IPS-NIHi7 (cell line): ENCODE data around the gene GAS7.

ENCODE experiments used
- DNase-seq: peaks from one replicate; pipeline ENCODE4 v3.0.0; 2012; ENCODE audit warnings: mixed read lengths; ENCODE audit errors: extremely low spot score

The GAS7 gene

DNA sequence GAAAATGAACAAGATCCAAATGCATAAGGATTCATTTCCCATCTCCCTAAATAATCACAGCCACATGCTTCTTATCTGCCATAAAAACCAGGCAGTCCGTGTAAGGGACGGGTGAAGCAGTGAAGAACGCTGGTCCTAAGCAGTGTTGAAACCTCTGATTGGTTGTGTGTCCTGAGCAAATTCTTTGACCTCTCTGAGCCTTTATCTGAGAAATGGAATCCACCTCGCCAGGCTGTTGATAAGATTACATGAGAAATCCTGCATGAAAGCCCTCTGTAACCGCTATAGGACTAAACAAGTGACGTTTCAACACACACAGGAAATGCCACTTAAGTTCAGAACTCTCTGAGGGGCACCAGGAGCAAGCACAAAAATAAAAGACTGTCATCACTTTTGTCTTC is 26.8 kb downstream of the GAS7 start:
- no peak for DNase-seq

DNA sequence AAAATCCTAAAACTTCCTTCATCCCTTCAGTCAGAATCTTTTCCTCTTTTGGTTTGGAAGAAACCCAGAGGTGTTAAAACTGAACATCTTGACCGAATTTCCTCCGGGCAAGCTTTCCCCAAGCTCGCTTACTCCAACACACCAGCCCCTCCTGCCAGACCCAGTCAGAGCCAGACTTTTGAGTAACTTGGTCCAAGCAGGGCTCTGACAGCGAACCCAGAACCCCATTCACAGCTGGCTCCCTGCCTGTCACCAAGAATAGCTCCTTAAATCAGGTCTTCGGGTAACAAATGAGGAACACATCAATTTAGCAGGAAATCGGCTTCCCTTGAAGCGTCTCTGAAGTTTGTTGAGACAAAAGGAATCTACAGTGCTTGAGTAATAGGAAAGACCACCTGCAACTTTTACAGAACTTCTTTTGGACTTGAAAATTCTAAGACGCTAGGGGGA is 27.3 kb downstream of the GAS7 start:
- no peak for DNase-seq

DNA sequence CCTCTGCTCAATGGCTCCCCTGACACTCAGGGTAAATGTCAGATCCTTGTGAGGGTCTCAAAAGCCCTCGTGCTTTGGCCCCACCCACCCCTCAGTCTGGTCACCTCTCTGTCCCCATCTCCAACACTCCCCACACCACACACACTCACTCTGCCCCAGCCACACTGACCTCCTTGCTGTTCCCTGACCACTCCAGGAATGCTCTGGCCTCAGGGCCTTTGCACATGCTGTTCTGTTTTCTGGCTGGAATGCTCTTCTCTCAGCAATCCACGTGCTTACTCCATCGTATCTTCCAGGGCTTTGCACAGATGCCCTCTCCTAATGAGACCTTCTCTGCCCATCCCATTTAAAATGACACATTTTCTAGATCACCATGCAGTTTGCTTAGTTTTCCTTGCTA is 28.2 kb downstream of the GAS7 start:
- DNase-seq, result no peak

DNA sequence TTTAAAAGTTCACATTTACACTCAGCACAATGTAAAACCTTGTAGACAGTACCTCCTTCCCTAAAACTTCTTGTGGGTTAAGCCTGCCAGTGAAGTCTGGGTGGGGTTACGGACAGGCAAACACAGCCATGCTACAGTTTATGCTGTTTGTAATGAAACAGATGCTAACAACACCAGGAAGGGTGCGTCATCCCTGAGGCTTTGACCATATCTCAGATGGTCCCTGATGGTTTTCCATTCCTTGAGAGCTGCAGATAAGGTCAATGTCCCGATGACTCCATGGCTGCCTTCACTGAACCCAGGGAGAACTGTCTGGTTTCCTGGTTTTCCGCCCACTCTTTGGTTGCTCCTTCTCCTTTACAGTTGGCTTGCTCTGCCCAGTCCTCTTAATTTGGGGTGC is 29.1 kb downstream of the GAS7 start:
- DNase-seq, result no peak

DNA sequence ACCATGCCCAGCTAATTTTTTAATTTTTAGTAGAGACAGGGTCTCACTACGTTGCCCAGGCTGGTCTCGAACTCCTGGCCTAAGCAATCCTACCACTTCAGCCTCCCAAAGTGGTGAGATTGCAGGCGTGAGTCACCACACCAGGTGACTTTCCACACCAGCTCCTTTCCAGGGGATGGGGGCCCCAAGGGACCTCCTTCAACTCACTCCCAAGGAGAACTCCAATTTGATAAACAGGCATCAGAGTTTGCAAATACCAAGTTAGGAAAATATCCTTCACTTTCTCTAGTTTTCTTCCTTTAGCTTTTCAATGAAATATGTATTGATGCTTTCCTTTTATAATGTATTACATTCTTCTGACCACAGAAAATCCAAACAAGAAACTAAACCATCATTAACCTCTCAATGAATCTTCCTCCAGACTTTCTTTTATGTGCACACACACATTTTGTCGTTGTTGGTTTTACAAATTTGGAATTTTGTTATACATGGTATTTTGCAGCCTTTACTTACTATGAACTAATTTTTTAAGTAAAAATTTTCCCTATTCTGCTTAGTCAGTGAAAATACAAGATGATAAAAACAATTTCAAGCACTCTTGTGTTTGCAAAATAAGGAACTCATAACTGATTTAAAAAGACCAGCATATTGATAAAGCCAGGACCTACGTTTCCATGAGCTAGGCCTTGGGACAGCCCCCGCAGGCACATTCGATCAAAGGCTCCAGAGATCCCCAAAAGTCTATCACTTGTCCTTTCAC is 32.0 kb downstream of the GAS7 start:
- no peak for DNase-seq

DNA sequence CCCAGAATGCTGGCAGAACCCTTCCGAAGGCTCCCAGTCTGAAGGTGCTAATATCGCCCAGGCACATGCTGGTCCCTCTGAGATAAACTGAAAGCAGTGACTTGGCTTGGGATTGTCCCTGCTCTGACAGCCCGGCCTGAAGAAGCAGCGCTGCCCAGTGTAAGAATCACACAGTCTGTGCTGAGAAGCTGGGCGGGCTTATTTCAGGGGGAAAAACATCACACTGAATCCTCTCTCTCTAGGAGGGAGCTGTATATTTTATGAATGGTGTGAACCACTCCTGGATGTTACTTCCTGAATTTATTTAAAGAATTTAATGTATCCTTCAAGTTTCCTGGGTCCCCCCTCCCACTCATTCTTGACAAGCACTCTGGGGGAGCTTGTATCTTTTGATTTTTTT is 36.3 kb downstream of the GAS7 start:
- DNase-seq, result no peak

DNA sequence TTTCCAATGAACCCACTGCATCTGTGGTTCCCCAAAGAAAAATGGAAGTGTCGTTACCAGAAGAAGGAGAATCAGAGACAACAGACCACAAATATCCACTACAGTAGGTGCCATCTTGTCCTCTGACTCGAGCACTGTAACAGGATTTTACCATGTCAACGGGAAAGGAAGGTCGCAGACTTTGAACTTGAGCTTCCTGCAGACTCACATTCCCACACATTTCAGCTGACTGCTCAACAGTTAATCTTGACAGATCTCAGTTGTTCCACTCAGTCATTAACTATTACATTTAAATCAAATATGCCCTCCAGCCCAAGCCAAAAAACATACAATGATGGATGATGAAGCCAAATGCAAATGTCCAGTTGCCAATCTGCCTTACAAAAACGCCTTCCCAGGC is 37.0 kb downstream of the GAS7 start:
- DNase-seq, result no peak

DNA sequence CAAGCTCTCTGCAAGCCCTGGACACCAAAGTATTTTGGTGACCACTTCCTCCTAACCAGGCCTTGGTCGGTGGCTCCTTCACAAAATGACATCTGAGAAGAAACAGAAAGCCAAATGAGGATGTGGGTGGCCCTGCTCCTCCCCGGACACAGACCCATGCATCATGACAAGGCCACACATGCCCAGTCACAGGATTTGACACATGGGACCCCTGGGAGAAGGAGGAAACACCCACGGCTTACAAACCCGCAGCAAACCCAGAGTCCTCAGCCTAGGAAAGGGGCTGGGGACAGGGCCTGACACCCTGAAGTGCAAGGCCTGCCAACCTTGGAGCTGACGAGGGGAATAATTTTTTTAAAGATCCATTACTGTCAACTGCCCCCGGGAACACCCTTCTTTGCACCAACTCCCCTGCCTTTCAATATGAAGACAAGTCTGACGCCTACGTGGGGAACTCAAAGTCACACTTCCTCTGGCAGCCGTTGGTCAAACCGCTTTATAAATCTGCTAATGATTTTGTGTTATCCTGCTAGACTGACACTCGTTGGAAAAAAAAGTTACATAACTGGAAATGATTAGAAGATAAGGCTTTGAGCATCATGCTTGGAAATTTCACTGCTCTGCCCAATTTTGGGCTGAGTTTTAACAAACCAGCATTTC is 41.3 kb downstream of the GAS7 start:
- no peak for DNase-seq

DNA sequence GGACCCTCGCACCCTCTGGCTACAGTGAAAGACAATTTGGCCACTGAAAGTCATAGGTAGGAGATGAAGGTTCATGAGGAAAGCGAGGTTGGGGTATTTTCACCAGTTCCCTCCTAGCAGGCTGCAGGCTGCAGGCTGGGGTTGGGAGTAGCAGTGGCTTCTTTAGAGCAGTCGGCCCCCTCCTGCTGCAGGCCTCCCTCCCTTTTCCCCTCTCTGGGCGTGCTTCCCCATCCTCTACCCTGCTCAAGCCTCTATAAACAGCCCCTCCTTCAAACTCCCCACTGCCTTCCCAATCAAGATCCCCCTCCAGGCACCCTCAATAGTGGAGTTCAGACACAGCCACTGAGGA is 41.8 kb downstream of the GAS7 start:
- no peak for DNase-seq

DNA sequence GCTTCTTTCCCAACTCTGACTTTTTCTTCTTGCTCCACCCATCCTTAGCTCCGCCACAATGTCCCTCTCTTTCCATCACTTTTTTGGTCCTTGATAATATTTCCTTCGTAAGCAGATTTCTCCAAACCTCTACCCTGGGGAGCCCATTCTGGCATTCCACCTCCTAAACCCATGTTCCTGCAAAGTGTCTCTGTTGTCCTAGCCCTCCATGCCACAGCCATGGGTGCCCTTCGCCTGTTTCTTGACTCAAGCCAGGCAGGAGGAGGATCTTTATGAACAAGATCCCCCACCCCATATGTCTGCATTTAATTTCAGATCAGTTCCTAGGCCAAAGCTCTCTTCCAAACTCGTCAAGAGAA is 42.4 kb downstream of the GAS7 start:
- DNase-seq, result no peak

DNA sequence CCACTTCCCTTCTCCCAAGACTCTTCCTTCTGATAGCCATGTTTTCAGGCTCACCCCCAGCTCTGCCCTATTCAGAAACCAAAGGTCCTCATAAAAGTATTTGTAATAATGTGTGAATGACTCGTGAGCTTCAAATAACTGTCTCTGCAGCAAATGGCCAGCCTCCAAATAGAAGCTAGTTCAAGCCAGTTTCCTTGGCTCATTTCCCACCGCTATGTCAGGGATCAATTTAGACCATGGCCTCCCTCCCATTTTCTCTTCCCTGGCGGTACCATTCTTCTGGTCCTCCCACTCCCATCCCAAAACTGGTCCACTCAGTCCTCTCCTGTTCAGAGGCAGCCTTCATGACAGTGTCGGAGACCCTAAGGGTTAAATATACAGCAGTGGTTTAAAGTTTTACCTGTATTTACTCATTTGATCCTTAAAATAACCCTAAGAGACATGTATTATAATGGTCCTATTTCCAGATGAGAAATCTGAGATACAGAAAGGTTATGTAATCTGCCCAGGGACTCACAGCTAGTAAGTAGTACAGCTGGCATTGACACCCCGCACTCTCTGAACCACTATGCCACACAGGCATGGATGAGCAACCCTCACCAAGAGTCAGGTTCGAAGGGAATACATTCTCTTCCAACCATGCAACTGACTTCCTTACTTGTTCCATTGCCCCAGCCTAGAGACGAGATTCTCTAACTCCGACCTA is 42.9 kb downstream of the GAS7 start:
- DNase-seq, result no peak

DNA sequence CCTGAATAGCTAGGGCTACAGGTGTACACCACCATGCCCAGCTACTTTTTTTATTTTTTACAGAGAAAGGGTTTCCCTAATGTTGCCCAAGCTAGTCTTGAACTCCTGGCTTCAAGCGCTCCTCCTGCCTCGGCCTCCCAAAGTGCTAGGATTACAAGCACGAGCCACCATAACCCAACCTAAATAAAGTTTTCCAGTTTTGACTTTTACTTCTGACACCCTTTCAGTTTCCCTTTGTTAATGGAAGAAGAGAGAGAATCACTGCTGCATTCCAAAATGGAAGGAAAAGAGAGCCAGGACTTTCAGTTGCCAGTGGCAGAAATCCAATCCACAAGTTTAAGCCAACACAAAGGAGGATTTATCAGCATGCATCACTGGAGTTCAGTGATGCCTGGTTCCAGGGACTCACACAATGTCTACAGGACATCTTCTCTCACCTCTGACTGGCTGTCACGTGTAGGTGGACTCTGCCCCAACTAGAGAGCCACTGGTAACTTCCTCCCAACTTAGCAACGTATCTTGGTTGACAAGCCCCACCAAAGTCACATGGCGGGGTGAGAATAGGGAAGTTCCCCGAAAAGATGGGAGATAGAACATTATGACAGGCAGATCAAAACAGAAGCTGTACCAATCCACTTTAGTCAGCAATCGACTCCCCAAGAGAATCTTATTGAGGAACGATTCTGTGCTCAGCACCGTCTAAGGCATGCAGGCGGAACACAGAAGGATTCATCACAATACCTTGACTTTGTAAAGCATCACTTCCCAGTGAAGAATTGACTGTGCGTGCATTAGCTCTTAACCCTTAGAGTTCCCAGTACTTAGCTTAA is 46.5 kb downstream of the GAS7 start:
- no peak for DNase-seq

DNA sequence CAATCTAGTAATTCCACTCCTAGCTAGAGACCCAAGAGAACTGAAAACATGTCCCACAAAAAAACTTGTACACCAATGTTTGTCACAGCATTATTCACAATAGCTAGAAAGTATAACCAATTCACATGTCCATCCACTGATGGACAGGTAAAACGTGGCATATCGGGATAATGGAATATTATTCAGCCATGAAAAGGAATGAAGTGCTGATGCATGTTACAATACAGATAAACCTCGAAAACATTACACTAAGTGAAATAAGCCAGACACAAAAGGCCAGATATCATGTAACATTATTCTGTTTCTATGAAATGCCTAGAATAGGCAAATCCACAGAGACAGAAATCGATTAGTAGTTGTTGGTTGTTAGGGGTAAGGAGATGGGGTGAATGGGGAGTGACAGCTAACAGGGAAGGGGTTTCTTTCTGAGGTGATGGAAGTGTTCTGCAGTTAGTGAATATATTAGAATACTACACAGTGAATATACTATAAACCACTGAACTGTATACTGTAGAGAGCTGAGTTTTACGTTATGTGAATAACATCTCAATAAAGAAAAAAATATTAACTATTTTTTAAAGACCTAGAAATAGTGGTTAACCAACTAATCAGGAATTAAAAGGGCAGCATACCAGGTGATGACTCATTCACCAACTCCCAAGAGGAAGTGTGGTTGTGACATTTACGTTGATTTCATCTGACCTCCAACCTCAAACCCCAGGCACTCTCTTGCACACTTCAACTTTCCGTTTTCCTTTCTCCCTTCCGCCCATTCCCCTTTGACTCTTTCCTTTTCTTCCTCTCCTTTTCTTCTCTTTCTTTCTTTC is 48.6 kb downstream of the GAS7 start:
- no peak for DNase-seq

DNA sequence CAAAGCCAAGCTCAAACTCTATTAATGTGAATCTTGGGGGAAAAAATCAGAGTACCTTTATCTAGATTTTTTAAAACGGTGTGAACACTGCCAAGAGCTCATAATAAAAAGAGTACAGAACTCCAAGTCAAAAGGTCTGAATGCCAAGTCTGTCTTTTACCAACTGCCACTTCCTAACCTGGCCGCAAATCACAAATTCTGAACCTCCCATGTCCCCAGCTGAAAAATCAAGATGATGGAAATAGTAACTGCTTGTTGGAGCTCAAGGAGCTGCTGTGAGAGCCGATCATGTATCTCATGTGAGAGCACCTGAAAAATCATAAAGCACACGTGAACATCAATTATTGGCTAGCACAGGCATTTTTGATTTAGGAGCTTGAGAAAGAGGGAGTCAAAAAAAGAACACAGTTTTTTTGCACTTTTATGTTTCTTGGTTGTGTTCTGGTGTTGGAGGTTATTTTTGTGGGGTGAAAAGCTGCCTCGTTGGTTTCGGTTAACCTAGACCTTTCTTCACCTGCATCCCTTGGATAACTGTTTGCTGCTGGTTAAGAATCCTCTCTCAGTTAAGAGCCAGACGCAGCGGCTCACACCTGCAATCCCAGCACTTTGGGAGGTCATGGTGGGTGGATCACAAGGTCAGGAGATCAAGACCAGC is 50.5 kb downstream of the GAS7 start:
- no peak for DNase-seq

DNA sequence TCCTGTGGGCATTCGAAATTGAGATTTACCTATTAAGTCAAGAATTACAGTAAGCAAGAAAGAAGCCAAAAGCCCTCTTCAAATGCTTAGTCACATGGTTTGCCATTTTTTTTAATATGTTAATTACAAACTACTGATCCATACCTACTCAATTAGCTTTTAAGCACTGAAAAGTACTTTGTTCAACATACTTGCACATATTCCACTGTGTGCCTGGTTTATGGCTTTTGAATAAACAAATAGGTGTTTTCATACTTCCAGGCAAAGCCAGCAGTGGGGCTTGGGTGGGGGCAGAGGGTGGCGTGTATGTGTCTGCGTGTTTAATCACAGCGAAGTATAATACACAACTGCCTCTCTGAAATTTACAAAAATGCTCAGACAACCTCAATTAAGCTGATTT is 51.4 kb downstream of the GAS7 start:
- DNase-seq, result no peak

DNA sequence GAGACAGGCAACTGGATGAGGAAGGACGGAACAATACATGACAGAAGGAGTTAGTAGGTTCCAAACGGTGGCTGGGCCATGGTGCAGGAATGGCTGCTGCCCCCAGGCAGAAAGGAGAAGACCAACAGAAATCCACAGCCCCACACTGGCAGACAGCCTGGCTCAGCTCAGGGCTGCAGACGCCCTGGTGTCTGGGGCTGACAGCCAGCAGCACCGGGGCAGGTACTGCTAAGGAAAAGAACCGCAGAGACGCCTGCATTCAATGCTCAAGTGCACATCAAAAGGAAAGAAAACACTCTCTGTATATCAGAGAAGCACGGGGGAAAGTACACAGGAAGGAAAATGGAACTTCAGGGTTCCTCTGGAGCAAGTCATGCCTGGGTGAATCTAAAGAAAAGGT is 53.4 kb downstream of the GAS7 start:
- DNase-seq, result no peak

DNA sequence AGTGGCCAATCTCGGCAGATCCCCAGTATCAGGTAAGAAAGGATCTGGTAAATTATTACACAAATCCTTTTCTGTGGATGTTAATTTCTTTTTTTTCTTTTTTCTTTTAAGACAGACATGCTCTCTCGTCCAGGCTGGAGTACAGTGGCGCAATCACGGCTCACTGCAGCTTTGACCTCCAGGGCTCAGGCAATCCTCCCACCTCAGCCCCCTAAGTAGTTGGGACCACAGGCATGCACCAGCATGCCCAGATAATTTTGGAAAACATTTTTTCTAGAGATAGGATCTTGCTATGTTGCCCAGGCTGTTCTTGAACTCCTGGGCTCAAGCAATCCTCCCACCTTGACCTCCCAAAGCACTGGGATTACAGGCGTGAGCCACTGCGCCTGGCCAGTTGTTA is 54.0 kb downstream of the GAS7 start:
- DNase-seq, result no peak

DNA sequence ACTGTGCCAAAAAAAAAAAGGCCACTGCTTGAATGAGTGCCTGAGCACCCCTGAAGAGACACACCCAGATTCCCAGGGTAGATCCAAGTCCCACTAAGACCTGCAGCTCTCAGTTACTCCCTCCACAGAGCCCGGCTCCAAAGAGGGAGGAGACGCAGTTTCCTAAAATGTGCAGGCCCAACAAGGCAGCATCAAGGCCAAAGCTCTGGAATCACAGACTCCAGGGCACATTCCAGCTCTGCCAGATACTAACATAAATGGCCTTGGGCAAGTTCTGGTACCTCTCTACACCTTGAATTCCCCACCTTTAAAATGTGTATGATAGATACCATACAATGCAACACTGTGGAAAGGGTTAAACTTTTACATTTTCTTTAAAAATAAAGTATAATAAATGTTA is 57.0 kb downstream of the GAS7 start:
- no peak for DNase-seq

DNA sequence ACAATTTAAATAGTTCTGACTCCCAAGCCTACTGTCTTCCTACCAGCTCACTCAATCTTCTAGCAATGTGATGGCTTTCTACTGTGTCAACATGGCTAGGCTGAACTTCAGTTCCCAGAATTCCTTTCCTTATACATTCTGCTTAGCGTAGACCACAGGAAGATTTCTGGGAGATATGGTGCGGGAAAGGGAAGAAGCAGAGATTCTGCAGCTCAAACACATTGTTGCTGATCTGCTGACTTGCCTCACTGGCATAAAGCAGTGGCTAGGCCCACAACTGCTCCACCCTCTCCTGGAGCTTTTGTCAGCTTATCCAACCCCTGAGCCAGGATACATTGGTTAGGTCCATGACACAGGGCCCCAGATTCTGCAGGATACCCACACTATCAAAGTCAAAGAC is 58.8 kb downstream of the GAS7 start:
- DNase-seq, result no peak

DNA sequence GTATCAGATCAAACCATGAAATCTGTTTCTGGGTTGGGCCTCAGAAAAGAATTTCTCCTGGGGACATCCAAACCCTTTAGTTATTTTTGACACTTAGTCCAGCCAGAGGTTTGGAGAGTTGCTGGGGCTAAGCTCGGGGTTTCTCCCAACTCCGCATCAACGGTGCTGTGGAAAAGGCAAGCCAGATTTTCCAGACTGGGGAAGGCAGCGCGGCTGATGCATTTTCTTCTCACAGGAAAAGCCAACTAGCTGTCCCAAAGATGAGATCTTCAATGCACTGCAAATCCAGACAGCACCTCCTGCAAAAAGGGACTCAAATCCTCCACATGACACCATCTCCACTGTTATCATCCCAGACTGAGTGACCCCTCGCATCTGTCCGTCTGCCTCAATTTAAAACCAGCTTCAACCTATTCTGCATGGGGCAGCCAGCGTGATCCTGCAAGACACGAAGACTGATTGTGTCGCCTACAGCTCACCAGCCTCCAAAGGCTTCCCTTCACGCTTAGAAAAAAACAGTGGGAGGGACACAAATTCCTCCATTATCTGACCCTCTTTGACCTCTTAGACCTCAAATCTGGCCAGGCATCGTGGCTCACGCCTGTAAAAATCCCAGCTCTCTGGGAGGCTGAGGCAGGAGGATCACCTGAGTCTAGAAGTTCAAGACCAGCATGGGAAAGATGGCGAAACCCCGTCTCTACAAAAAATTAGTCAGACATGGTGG is 62.0 kb downstream of the GAS7 start:
- no peak for DNase-seq
